PC-9 (cell line): Measurements from ENCODE around the gene OR5W2. TPM values are rescaled to one million over a fixed set of nuclear protein-coding genes. Genes with fewer than 3 reads are reported as not detected.
"Not testable (repeated sequence)": the region's sequence is repeated elsewhere in the genome, so short reads cannot be mapped to it uniquely, and the experiment has no call there.

Experiments used
- BruUV-seq: library from RNA; stranded (reverse); fragments of 400-500 nt; replicated peaks from 2 replicates; lab custom pipeline; 2021; lab: Mats Ljungman, UMichigan
- CTCF ChIA-PET: fragments of 300-600 bp; sonication (Branson Sonifier 250); formaldehyde crosslinking; loops from one replicate; lab custom pipeline; 2022; ENCODE audit warnings: antibody characterized with exemption; lab: Charles Lee
- POLR2A ChIA-PET: fragments of 300-600 bp; sonication (Branson Sonifier 250); formaldehyde crosslinking; loops from one replicate; lab custom pipeline; 2022; ENCODE audit warnings: antibody characterized with exemption; ENCODE audit not compliant: unreplicated experiment; lab: Charles Lee
- DNase-seq, 2 experiments: peaks; one replicate each; pipeline versions ENCODE4 v3.0.0 to v3.0.0-alpha.2; 2015 to 2022; ENCODE audit warnings: mixed read lengths in 1 of 2
- H2AFZ ChIP-seq: fragments of 200-600 bp; sonication (generic); 2 replicates; pipeline ENCODE4 v1.8.1; 2017; ENCODE audit warnings: antibody characterized with exemption
- H3F3A ChIP-seq: fragments of 200-600 bp; sonication (generic); 2 replicates; pipeline ENCODE4 v1.8.1; 2017; ENCODE audit warnings: antibody characterized with exemption, mild to moderate bottlenecking, low read depth; ENCODE audit not compliant: insufficient read depth
- H3K27ac ChIP-seq: fragments of 200-600 bp; sonication (generic); 2 replicates; pipeline ENCODE4 v1.6.1; 2016; ENCODE audit warnings: mixed run types
- H3K27me3 ChIP-seq: fragments of 200-600 bp; sonication (generic); 2 replicates; pipeline ENCODE4 v1.6.1; 2016; ENCODE audit warnings: low read depth, mixed run types; ENCODE audit not compliant: insufficient read depth
- H3K36me3 ChIP-seq: fragments of 200-600 bp; sonication (generic); 2 replicates; pipeline ENCODE4 v1.6.1; 2016; ENCODE audit warnings: low read depth, mixed run types
- H3K4me1 ChIP-seq: fragments of 200-600 bp; sonication (generic); replicated peaks from 2 replicates; pipeline ENCODE4 v1.6.1; 2016; ENCODE audit warnings: mixed run types; ENCODE audit not compliant: insufficient read depth
- H3K4me2 ChIP-seq: fragments of 200-600 bp; sonication (generic); 2 replicates; pipeline ENCODE4 v1.6.1; 2017; ENCODE audit warnings: mixed run types
- H3K4me3 ChIP-seq: fragments of 200-600 bp; sonication (generic); 2 replicates; pipeline ENCODE4 v1.6.1; 2016; ENCODE audit warnings: mixed run types
- H3K79me2 ChIP-seq: fragments of 200-600 bp; sonication (generic); 2 replicates; pipeline ENCODE4 v1.6.1; 2017; ENCODE audit warnings: low read depth, mixed run types
- H3K9me2 ChIP-seq: fragments of 200-600 bp; sonication (generic); 2 replicates; pipeline ENCODE4 v1.8.1; 2017; ENCODE audit warnings: mild to moderate bottlenecking; ENCODE audit not compliant: insufficient read depth
- H3K9me3 ChIP-seq: fragments of 200-600 bp; sonication (generic); 2 replicates; pipeline ENCODE4 v1.8.1; 2016; ENCODE audit warnings: low read depth; ENCODE audit not compliant: insufficient read depth
- H4K20me1 ChIP-seq: fragments of 200-600 bp; sonication (generic); 2 replicates; pipeline ENCODE4 v1.8.1; 2017; ENCODE audit not compliant: insufficient read depth
- EZH2 ChIP-seq: fragments of 200-600 bp; sonication (generic); IDR thresholded peaks from 2 replicates; pipeline ENCODE4 v1.8.0; 2017; ENCODE audit warnings: antibody characterized with exemption, low read depth
- intact Hi-C: fragments of 100-400 bp; cut with micrococcal nuclease; formaldehyde crosslinking; loops from one replicate; pipeline ENCODE4 v1.10.0; 2022; ENCODE audit not compliant: unreplicated experiment
- total RNA-seq: library from RNA; stranded (reverse); gene quantifications from 2 replicates; pipeline ENCODE4 v1.2.3, GENCODE V29; 2021
- TF ChIP-seq, protein P1 (sequence below): fragments of 200-600 bp; sonication (generic); conservative IDR thresholded peaks from 2 replicates; pipeline ENCODE4 v1.6.1; 2017; ENCODE audit warnings: mixed run types, antibody characterized with exemption, mild to moderate bottlenecking, moderate library complexity

OR5W2 gene
- total RNA-seq, 1 experiment from 2014 or later: not detected

DNA sequence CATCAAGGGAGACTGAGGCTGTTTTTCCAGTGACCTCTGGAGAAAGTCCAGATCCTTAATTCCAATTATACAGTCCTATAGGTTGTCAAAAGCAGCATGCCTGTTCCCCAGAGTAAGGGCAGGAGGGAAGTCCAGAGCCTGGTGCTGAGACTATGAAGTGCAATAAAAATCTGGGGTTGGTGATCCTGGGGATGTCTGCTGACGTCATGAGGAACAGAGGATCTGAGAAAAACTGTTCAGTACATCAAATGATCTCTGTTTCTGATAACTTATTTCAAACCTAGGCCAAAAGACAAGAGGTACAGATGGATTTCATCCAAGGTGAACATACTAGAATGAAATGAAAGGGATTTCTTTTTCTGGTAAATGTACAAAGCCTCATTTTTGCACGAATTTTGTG, 12.1 kb downstream of the OR5W2 start:
- POLR2A ChIA-PET: no interaction called here
- no peaks in the 10 kb centered on the region for H3K4me1 ChIP-seq
- TF ChIP-seq, protein P1, sequence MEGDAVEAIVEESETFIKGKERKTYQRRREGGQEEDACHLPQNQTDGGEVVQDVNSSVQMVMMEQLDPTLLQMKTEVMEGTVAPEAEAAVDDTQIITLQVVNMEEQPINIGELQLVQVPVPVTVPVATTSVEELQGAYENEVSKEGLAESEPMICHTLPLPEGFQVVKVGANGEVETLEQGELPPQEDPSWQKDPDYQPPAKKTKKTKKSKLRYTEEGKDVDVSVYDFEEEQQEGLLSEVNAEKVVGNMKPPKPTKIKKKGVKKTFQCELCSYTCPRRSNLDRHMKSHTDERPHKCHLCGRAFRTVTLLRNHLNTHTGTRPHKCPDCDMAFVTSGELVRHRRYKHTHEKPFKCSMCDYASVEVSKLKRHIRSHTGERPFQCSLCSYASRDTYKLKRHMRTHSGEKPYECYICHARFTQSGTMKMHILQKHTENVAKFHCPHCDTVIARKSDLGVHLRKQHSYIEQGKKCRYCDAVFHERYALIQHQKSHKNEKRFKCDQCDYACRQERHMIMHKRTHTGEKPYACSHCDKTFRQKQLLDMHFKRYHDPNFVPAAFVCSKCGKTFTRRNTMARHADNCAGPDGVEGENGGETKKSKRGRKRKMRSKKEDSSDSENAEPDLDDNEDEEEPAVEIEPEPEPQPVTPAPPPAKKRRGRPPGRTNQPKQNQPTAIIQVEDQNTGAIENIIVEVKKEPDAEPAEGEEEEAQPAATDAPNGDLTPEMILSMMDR: no peak
- no peak for TF ChIP-seq EZH2

DNA sequence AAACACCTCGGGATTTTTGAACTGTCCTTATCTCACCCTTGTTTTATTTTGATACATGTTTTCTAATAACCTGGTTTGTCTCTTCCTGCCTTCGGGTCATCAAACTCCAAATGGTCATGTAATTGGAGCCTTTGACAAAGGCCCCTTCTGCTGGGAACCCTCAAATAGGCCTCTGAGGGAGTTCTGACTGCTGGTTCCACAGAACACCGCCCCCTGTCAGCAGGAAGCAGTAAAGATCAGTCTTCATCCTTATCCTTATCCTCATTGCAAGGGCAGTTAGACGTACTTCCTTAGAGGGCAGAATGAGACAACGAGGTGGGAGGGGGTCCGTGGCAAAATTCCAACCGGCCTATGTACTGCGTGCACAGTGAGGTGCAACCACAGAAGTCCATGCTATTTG, 19.2 kb downstream of the OR5W2 start:
- no peak overlapping the region for H3K27ac ChIP-seq
- H3F3A ChIP-seq: no peaks in the 10 kb centered on the region
- H3K4me1 ChIP-seq: no peaks in the 10 kb centered on the region
- no peaks in the 10 kb centered on the region for H4K20me1 ChIP-seq
- TF ChIP-seq, protein P1: 0 out of 2 replicates have a peak, but pooled peaks have one; percentile 25
- TF ChIP-seq EZH2: no peak
- DNase-seq: no peak
- intact Hi-C loops: no loop called here
- no peaks in the 10 kb centered on the region for H3K79me2 ChIP-seq
- CTCF ChIA-PET: no interaction called here
- POLR2A ChIA-PET: no interaction called here
- H3K36me3 ChIP-seq: no peaks in the 10 kb centered on the region
- no peak overlapping the region for H3K4me3 ChIP-seq
- no peak overlapping the region for H3K4me2 ChIP-seq
- BruUV-seq: no TSS peak
- H3K27me3 ChIP-seq: no peaks in the 10 kb centered on the region
- H3K9me3 ChIP-seq: no peaks in the 10 kb centered on the region
- no peak overlapping the region for H2AFZ ChIP-seq
- H3K9me2 ChIP-seq: no peaks in the 10 kb centered on the region

More for the DNA sequence above, 12.1 kb downstream of the OR5W2 start:
- BruUV-seq: no TSS peak
- no peaks in the 10 kb centered on the region for H3K27me3 ChIP-seq
- no peaks in the 10 kb centered on the region for H3K9me3 ChIP-seq
- no peak overlapping the region for H3K4me2 ChIP-seq
- no peak overlapping the region for H3K4me3 ChIP-seq
- CTCF ChIA-PET: no interaction called here
- no peaks in the 10 kb centered on the region for H3K36me3 ChIP-seq
- DNase-seq: no peak
- no peaks in the 10 kb centered on the region for H3K9me2 ChIP-seq
- no peak overlapping the region for H3K27ac ChIP-seq
- intact Hi-C loops: no loop called here
- H4K20me1 ChIP-seq: no peaks in the 10 kb centered on the region
- no peak overlapping the region for H2AFZ ChIP-seq
- H3K79me2 ChIP-seq: no peaks in the 10 kb centered on the region
- H3F3A ChIP-seq: no peaks in the 10 kb centered on the region

DNA sequence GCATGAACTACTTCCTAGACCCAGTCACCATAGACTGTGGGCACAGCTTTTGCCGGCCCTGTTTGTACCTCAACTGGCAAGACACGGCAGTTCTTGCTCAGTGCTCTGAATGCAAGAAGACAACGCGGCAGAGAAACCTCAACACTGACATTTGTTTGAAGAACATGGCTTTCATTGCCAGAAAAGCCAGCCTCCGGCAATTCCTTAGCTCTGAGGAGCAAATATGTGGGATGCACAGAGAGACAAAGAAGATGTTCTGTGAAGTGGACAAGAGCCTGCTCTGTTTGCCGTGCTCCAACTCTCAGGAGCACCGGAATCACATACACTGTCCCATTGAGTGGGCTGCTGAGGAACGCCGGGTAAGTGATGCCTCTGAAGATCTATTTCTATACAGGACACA, 28.9 kb downstream of the OR5W2 start:
- BruUV-seq, intact Hi-C loops: not testable (repeated sequence)

DNA sequence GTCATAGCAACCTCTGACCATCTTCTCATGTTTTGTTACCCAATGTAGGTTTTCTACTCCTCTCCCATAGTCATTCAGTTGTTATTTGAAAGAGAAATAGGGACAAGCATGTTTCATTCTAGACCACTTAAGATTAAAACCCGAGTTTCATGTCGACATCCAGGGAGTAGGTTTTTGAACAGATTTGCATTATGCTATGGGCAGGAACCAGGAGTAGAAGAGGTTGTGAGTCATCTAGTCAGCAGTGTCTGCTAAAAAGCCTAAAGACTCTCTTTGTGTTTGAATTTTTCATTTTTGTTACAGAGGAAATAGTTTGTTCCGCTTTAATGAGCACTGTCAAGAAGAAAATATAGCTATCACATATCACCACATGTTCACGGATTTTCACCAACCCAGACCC, 29.4 kb downstream of the OR5W2 start:
- H3K9me3 ChIP-seq, H2AFZ ChIP-seq, intact Hi-C loops, H3K4me1 ChIP-seq, H3K9me2 ChIP-seq, H3K4me3 ChIP-seq, CTCF ChIA-PET, H4K20me1 ChIP-seq, H3F3A ChIP-seq, BruUV-seq, H3K79me2 ChIP-seq, H3K27ac ChIP-seq, H3K36me3 ChIP-seq, H3K4me2 ChIP-seq, POLR2A ChIA-PET, DNase-seq: not testable (repeated sequence)
- H3K27me3 ChIP-seq: peaks cover 16% of the 10 kb centered on the region

More for the DNA sequence above, 28.9 kb downstream of the OR5W2 start:
- H3K9me3 ChIP-seq, H3K4me2 ChIP-seq, POLR2A ChIA-PET, H3K9me2 ChIP-seq, H3K36me3 ChIP-seq, H3K4me1 ChIP-seq, H4K20me1 ChIP-seq, H3K27ac ChIP-seq, H3F3A ChIP-seq, DNase-seq, CTCF ChIA-PET, H2AFZ ChIP-seq, H3K79me2 ChIP-seq, H3K4me3 ChIP-seq: not testable (repeated sequence)
- peaks cover 16% of the 10 kb centered on the region for H3K27me3 ChIP-seq

DNA sequence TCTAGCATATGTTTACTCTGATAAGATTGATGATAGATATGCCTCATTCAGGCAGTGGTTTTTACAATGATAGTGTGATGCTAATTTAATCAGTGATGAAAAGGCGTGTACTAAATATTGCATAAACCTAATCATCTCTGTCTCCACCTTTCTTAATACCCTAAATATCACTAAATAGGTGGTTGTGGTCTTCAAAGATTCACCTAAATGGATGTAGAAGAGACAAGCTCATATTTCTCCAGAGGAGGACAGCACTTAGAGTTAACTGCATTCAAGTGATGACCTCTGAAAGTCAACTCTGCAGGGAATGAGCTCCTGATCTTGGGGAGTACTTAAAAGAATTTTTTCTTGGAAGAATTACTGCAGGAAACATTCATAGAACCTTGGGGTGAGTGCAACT, 31.4 kb downstream of the OR5W2 start, which contains the start of gene TRIM51:
TSS of gene TRIM51 (plus strand) at position 301 of the 400 bp plus-strand sequence. CDS start 2,132 bp downstream, outside the sequence.
- H3K36me3 ChIP-seq, H3K79me2 ChIP-seq, H2AFZ ChIP-seq, H3K4me3 ChIP-seq, H3K9me3 ChIP-seq, H3F3A ChIP-seq, H3K9me2 ChIP-seq, H3K4me1 ChIP-seq, H3K27ac ChIP-seq, BruUV-seq, CTCF ChIA-PET, POLR2A ChIA-PET, H3K4me2 ChIP-seq, DNase-seq, H4K20me1 ChIP-seq, intact Hi-C loops: not testable (repeated sequence)
- peaks cover 16% of the 10 kb centered on the region for H3K27me3 ChIP-seq

DNA sequence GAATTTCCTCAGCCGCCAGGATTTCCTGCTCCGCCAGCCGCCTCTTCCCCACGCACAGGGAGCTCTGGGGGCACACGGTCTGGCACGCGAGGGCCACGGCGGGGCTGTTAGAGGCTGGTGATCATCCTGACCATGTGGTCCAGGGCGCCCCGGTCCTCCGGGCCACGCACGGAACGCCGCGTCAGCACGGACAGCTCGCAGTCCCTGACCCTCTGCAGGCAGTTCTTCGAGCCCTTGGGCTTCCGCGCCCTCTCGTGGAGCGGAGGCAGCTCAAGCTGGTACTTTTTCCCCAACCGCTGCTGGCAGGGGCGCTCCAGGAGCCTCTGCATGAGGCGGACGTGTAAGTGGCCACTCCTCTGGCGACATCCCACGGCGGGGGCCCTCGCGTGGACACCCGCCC, 41.2 kb downstream of the OR5W2 start:
- H2AFZ ChIP-seq, BruUV-seq, H3K9me3 ChIP-seq, H3K9me2 ChIP-seq, H3K27me3 ChIP-seq, DNase-seq, POLR2A ChIA-PET, H3K79me2 ChIP-seq, H3K36me3 ChIP-seq, H3K4me3 ChIP-seq, CTCF ChIA-PET, H3F3A ChIP-seq, intact Hi-C loops, H3K27ac ChIP-seq, H4K20me1 ChIP-seq, H3K4me1 ChIP-seq, H3K4me2 ChIP-seq: not testable (repeated sequence)
